PC-3 (cell line): ENCODE measurements around the gene DNAJA3. TPM values are rescaled to one million over a fixed set of nuclear protein-coding genes. Genes with fewer than 3 reads are reported as not detected.

Source experiments
- ATAC-seq: fragments of 200-7000 bp; cut with Tn5 transposase; 2 replicates; pipeline ENCODE4 v1.9.1; 2020; ENCODE audit warnings: mild to moderate bottlenecking, moderate library complexity
- BruUV-seq: library from RNA; stranded (reverse); fragments of 400-500 nt; replicated peaks from 2 replicates; lab custom pipeline; 2021; lab: Mats Ljungman, UMichigan
- CTCF ChIA-PET: fragments of 300-600 bp; sonication (Branson Sonifier 250); formaldehyde crosslinking; loops from one replicate; lab custom pipeline; 2022; ENCODE audit warnings: antibody characterized with exemption; lab: Charles Lee
- POLR2A ChIA-PET: fragments of 300-600 bp; sonication (Branson Sonifier 250); formaldehyde crosslinking; loops from one replicate; lab custom pipeline; 2022; ENCODE audit warnings: antibody characterized with exemption; ENCODE audit not compliant: unreplicated experiment; lab: Charles Lee
- DNase-seq: peaks from one replicate; pipeline ENCODE4 v3.0.0-alpha.2; 2015
- H2AFZ ChIP-seq: fragments of 300-600 bp; sonication (generic); 2 replicates; pipeline ENCODE4 v1.6.0; 2016; ENCODE audit warnings: antibody characterized with exemption, low read length
- H3F3A ChIP-seq: fragments of 300-600 bp; sonication (generic); one replicate; pipeline ENCODE4 v1.6.0; 2017; ENCODE audit warnings: antibody characterized with exemption, low read length, control low read depth, mild to moderate bottlenecking; ENCODE audit not compliant: unreplicated experiment
- H3K27ac ChIP-seq: fragments of 300-600 bp; sonication (generic); 2 replicates; pipeline ENCODE4 v1.5.1; 2016; ENCODE audit warnings: mild to moderate bottlenecking, low read length
- H3K27me3 ChIP-seq: fragments of 300-600 bp; sonication (generic); 2 replicates; pipeline ENCODE4 v1.6.1; 2016; ENCODE audit warnings: low read length, mixed read lengths
- H3K36me3 ChIP-seq: fragments of 300-600 bp; sonication (generic); 2 replicates; pipeline ENCODE4 v1.6.1; 2016; ENCODE audit warnings: low read depth, mixed run types, low read length, mixed read lengths
- H3K4me1 ChIP-seq: fragments of 300-600 bp; sonication (generic); 2 replicates; pipeline ENCODE4 v1.5.1; 2016; ENCODE audit warnings: low read length; ENCODE audit not compliant: insufficient read depth
- H3K4me2 ChIP-seq: fragments of 300-600 bp; sonication (generic); 2 replicates; pipeline ENCODE4 v1.6.0; 2016; ENCODE audit warnings: low read length
- H3K4me3 ChIP-seq: fragments of 300-600 bp; sonication (generic); 2 replicates; pipeline ENCODE4 v1.5.1; 2016; ENCODE audit warnings: mild to moderate bottlenecking, low read length, mixed read lengths
- H3K79me2 ChIP-seq: fragments of 300-600 bp; sonication (generic); 2 replicates; pipeline ENCODE4 v1.6.1; 2017; ENCODE audit warnings: low read length, mixed read lengths
- H3K9ac ChIP-seq: fragments of 300-600 bp; sonication (generic); 2 replicates; pipeline ENCODE4 v1.6.0; 2016; ENCODE audit warnings: mild to moderate bottlenecking, low read length
- H3K9me2 ChIP-seq: fragments of 300-600 bp; sonication (generic); replicated peaks from 2 replicates; pipeline ENCODE4 v1.6.1; 2016; ENCODE audit warnings: mixed run types, low read length, mixed read lengths
- H3K9me3 ChIP-seq: fragments of 300-600 bp; sonication (generic); 2 replicates; pipeline ENCODE4 v1.6.1; 2016; ENCODE audit warnings: low read length, mixed read lengths
- H4K20me1 ChIP-seq: fragments of 300-600 bp; sonication (generic); 2 replicates; pipeline ENCODE4 v1.6.1; 2016; ENCODE audit warnings: low read length, mixed read lengths
- EZH2 ChIP-seq: fragments of 300-600 bp; sonication (generic); IDR thresholded peaks from one replicate; pipeline ENCODE4 v1.6.1; 2017; ENCODE audit warnings: antibody characterized with exemption, mild to moderate bottlenecking, low read length; ENCODE audit not compliant: unreplicated experiment
- EZH2phosphoT487 ChIP-seq: fragments of 300-600 bp; sonication (generic); IDR thresholded peaks from 2 replicates; pipeline ENCODE4 v1.6.1; 2018; ENCODE audit warnings: mild to moderate bottlenecking, antibody characterized with exemption, low read length, borderline replicate concordance
- intact Hi-C: fragments of 100-400 bp; cut with micrococcal nuclease; formaldehyde crosslinking; loops from 2 replicates; pipeline ENCODE4 v1.9.0; 2023
- total RNA-seq: library from RNA; depleted of rRNA; stranded (reverse); fragments of >200 nt; gene quantifications from 2 replicates; pipeline ENCODE4 v1.2.3, GENCODE V29; 2014
- TF ChIP-seq, protein P1 (sequence below): fragments of 300-600 bp; sonication (generic); conservative IDR thresholded peaks from 2 replicates; pipeline ENCODE4 v1.5.1; 2017; ENCODE audit warnings: antibody characterized with exemption, low read depth, mild to moderate bottlenecking, low read length

DNAJA3 gene
- total RNA-seq, 1 experiment from 2014 or later = 123 TPM

GRCh38 chr16:4463522-4464163 is 38.0 kb downstream of the DNAJA3 start:
- DNase-seq (peak; percentile 77), ATAC-seq (peak; percentile 69)
- intact Hi-C loops = no loop called here
- Histone ChIP-seq H3K79me2 (no peaks in the 10 kb centered on the region), H3K36me3 (no peaks in the 10 kb centered on the region), H3K9me2 (no peaks in the 10 kb centered on the region), H3K4me3 (peak overlapping the region; percentile 42; the same call in 1 of the 2 replicates), H2AFZ (no peak overlapping the region), H3F3A (peaks cover 15% of the 10 kb centered on the region), H3K27ac (peak overlapping the region; percentile 81), H3K4me2 (peak overlapping the region; percentile 75), H3K9me3 (no peaks in the 10 kb centered on the region), H3K27me3 (no peaks in the 10 kb centered on the region), H3K9ac (peak overlapping the region; percentile 32; the same call in 1 of the 2 replicates), H3K4me1 (peaks cover 28% of the 10 kb centered on the region), H4K20me1 (no peaks in the 10 kb centered on the region)
- ChIA-PET CTCF (no interaction called here), POLR2A (interaction anchor here (0.5 to 1.0 kb wide), 2 partner anchors 10 to 13 kb away, joined by 6 to 12 read pairs; partner anchors contain the start of genes HMOX2 and NMRAL1)
- TF ChIP-seq, protein P1, sequence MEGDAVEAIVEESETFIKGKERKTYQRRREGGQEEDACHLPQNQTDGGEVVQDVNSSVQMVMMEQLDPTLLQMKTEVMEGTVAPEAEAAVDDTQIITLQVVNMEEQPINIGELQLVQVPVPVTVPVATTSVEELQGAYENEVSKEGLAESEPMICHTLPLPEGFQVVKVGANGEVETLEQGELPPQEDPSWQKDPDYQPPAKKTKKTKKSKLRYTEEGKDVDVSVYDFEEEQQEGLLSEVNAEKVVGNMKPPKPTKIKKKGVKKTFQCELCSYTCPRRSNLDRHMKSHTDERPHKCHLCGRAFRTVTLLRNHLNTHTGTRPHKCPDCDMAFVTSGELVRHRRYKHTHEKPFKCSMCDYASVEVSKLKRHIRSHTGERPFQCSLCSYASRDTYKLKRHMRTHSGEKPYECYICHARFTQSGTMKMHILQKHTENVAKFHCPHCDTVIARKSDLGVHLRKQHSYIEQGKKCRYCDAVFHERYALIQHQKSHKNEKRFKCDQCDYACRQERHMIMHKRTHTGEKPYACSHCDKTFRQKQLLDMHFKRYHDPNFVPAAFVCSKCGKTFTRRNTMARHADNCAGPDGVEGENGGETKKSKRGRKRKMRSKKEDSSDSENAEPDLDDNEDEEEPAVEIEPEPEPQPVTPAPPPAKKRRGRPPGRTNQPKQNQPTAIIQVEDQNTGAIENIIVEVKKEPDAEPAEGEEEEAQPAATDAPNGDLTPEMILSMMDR = no peak
- TF ChIP-seq EZH2phosphoT487 (no peak), EZH2 (no peak)
- BruUV-seq = no TSS peak

- ChIA-PET CTCF (no interaction called here), POLR2A (no interaction called here)
- intact Hi-C loops = no loop called here
- H3K9me2 ChIP-seq = no peaks in the 10 kb centered on the region
- no TSS peak for BruUV-seq
- no peak overlapping the region for H3K4me3 ChIP-seq
- H2AFZ ChIP-seq = no peak overlapping the region
- TF ChIP-seq, protein P1 = no peak
- TF ChIP-seq EZH2phosphoT487 = no peak
- no peak for TF ChIP-seq EZH2
- H3F3A ChIP-seq = peaks cover 15% of the 10 kb centered on the region
- DNase-seq (no peak), ATAC-seq (no peak)
- no peaks in the 10 kb centered on the region for H4K20me1 ChIP-seq
- H3K4me1 ChIP-seq = peaks cover 28% of the 10 kb centered on the region
- H3K27ac ChIP-seq = no peak overlapping the region
- H3K9me3 ChIP-seq = no peaks in the 10 kb centered on the region
- H3K36me3 ChIP-seq = no peaks in the 10 kb centered on the region
- no peaks in the 10 kb centered on the region for H3K79me2 ChIP-seq
- no peak overlapping the region for H3K4me2 ChIP-seq
- H3K27me3 ChIP-seq = no peaks in the 10 kb centered on the region
- no peak overlapping the region for H3K9ac ChIP-seq
These were observed 40.5 kb downstream of the DNAJA3 start for GRCh38 chr16:4465977-4466779.
